Measurements from ENCODE around the gene CCN6.

DNA sequence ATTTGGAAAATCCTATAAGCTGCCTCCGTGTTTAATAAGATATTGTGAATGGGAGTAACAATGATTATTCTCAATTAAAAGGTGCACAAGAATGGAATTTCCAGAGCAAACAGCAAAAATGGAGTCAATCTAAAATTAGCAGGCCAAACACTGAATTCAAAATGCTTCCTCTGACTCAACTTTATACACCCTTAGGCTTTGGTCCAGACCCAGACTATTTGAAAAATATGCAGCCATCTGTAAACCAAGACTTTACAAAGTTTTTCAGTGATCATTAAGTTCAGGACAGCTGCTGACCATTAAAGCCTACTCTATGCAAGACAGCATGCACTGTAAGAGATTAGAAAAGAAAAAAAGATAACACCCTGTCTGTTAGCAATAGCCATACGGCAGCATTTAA lies 39.4 kb upstream of the CCN6 start:
- TF ChIP-seq POLR2A (IDR thresholded peaks at IDR 0.05) (no peak), EP300 (IDR thresholded peaks at IDR 0.05) (no peak), POLR2AphosphoS5 (IDR thresholded peaks at IDR 0.05) (no peak)
- TF ChIP-seq, protein P1, sequence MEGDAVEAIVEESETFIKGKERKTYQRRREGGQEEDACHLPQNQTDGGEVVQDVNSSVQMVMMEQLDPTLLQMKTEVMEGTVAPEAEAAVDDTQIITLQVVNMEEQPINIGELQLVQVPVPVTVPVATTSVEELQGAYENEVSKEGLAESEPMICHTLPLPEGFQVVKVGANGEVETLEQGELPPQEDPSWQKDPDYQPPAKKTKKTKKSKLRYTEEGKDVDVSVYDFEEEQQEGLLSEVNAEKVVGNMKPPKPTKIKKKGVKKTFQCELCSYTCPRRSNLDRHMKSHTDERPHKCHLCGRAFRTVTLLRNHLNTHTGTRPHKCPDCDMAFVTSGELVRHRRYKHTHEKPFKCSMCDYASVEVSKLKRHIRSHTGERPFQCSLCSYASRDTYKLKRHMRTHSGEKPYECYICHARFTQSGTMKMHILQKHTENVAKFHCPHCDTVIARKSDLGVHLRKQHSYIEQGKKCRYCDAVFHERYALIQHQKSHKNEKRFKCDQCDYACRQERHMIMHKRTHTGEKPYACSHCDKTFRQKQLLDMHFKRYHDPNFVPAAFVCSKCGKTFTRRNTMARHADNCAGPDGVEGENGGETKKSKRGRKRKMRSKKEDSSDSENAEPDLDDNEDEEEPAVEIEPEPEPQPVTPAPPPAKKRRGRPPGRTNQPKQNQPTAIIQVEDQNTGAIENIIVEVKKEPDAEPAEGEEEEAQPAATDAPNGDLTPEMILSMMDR (IDR thresholded peaks at IDR 0.05), result no peak
